Right atrium auricular region (tissue), 2 donors: ENCODE data around the gene VSIG10L. TPM values are rescaled to one million over a fixed set of nuclear protein-coding genes. Genes with fewer than 3 reads are reported as not detected.
A peak's percentile ranks its signal among the peaks of the same experiment; 100 is the strongest.

ENCODE experiments used
- DNase-seq: peaks from one replicate; pipeline ENCODE4 v3.0.0-alpha.2; 2019; ENCODE audit warnings: low spot score
- H3K27ac ChIP-seq, 2 donors: fragments of 200-600 bp; sonication (generic); 1 replicate in 1 of 2; 2 replicates in 1 of 2; pipeline ENCODE4 v1.5.1; 2016 to 2019
- H3K27me3 ChIP-seq, 2 donors: fragments of 200-600 bp; sonication (generic); one replicate each; pipeline versions ENCODE4 v1.5.1 to v1.6.0; 2017 to 2019
- H3K36me3 ChIP-seq: fragments of 200-600 bp; sonication (generic); one replicate; pipeline ENCODE4 v1.5.1; 2016
- H3K4me1 ChIP-seq, 2 donors: fragments of 200-600 bp; sonication (generic); one replicate each; pipeline versions ENCODE4 v1.5.1 to v1.6.0; 2017 to 2019
- H3K4me3 ChIP-seq, 2 donors: fragments of 200-600 bp; sonication (generic); 1 replicate in 1 of 2; 2 replicates in 1 of 2; pipeline ENCODE4 v1.5.1; 2017 to 2019; ENCODE audit warnings: mild to moderate bottlenecking in 1 of 2, moderate library complexity in 1 of 2
- H3K9me3 ChIP-seq, 2 donors: fragments of 200-600 bp; sonication (generic); one replicate each; pipeline ENCODE4 v1.5.1; 2019
- CTCF ChIP-seq, 2 donors: fragments of 200-600 bp; sonication (generic); IDR thresholded peaks; one replicate each; pipeline ENCODE4 v1.5.1; 2019; ENCODE audit warnings: antibody characterized with exemption in 2 of 2
- total RNA-seq, 2 donors: library from RNA; depleted of rRNA; stranded (reverse); fragments of >200 nt; gene quantifications; one replicate each; pipeline ENCODE4 v1.1.0, GENCODE V29; 2016

Gene VSIG10L
- total RNA-seq, 2 donors from 2014 or later = 0.79 to 1.1 TPM

- DNase-seq = no peak
These were observed 19.3 kb upstream of the VSIG10L start for GRCh38 chr19:51361239-51361638.

GRCh38 chr19:51359294-51359693 lies 17.4 kb upstream of the VSIG10L start:
- H3K36me3 ChIP-seq = no peaks in the 10 kb centered on the region
- H3K9me3 ChIP-seq = no peaks in the 10 kb centered on the region
- no peak overlapping the region for H3K4me3 ChIP-seq
- no peak overlapping the region for H3K27ac ChIP-seq
- DNase-seq = no peak
- no peak for TF ChIP-seq CTCF (IDR thresholded peaks at IDR 0.05)
- H3K27me3 ChIP-seq = no peaks in the 10 kb centered on the region
- peaks cover 0 to 24% of the 10 kb centered on the region in 2 donors for H3K4me1 ChIP-seq

More at GRCh38 chr19:51361239-51361638, 19.3 kb upstream of the VSIG10L start:
- no peaks in the 10 kb centered on the region for H3K9me3 ChIP-seq
- peaks cover 0 to 39% of the 10 kb centered on the region in 2 donors for H3K4me1 ChIP-seq
- H3K27me3 ChIP-seq = no peaks in the 10 kb centered on the region
- no peaks in the 10 kb centered on the region for H3K36me3 ChIP-seq
- H3K27ac ChIP-seq = peak overlapping the region; percentile 14 to 45
- no peak for TF ChIP-seq CTCF (IDR thresholded peaks at IDR 0.05)
- H3K4me3 ChIP-seq = no peak overlapping the region

GRCh38 chr19:51357952-51358351 lies 16.0 kb upstream of the VSIG10L start:
- Histone ChIP-seq H3K4me3 (no peak overlapping the region), H3K27ac (no peak overlapping the region), H3K9me3 (no peaks in the 10 kb centered on the region), H3K27me3 (no peaks in the 10 kb centered on the region), H3K4me1 (peaks cover 0 to 12% of the 10 kb centered on the region in 2 donors), H3K36me3 (peaks cover 1% of the 10 kb centered on the region)
- DNase-seq = no peak
- TF ChIP-seq CTCF (IDR thresholded peaks at IDR 0.05) = no peak

GRCh38 chr19:51356159-51356801 lies 14.3 kb upstream of the VSIG10L start:
- no peak for DNase-seq
- Histone ChIP-seq H3K4me3 (no peak overlapping the region), H3K27ac (no peak overlapping the region), H3K36me3 (peaks cover 15% of the 10 kb centered on the region), H3K4me1 (no peaks in the 10 kb centered on the region), H3K9me3 (no peaks in the 10 kb centered on the region), H3K27me3 (no peaks in the 10 kb centered on the region)
- no peak for TF ChIP-seq CTCF (IDR thresholded peaks at IDR 0.05)

GRCh38 chr19:51354742-51355148 lies 12.8 kb upstream of the VSIG10L start:
- Histone ChIP-seq H3K4me1 (no peaks in the 10 kb centered on the region), H3K27ac (no peak overlapping the region), H3K36me3 (peaks cover 29% of the 10 kb centered on the region), H3K9me3 (no peaks in the 10 kb centered on the region), H3K4me3 (no peak overlapping the region), H3K27me3 (no peaks in the 10 kb centered on the region)
- TF ChIP-seq CTCF (IDR thresholded peaks at IDR 0.05) = no peak
- DNase-seq = no peak
